GM18519 (cell line): ENCODE data around the gene TAF5.
"Not testable (repeated sequence)": the region's sequence is repeated elsewhere in the genome, so short reads cannot be mapped to it uniquely, and the experiment has no call there.

Experiments used
- ATAC-seq: cut with Tn5 transposase; IDR thresholded peaks from one replicate; pipeline ENCODE4 v1.9.1; 2021; ENCODE audit warnings: mild to moderate bottlenecking, moderate library complexity; ENCODE audit not compliant: unreplicated experiment, low FRiP score

The TAF5 gene

GRCh38 chr10:103397191-103397825, 29.5 kb downstream of the TAF5 start:
- ATAC-seq, result no peak

- no peak for ATAC-seq
These were observed 45.8 kb downstream of the TAF5 start for GRCh38 chr10:103413564-103413963.

- ATAC-seq, result no peak
These were observed 47.8 kb downstream of the TAF5 start for GRCh38 chr10:103415581-103415980.

- no peak for ATAC-seq
These were observed 48.8 kb downstream of the TAF5 start for GRCh38 chr10:103416436-103417147.

DNA sequence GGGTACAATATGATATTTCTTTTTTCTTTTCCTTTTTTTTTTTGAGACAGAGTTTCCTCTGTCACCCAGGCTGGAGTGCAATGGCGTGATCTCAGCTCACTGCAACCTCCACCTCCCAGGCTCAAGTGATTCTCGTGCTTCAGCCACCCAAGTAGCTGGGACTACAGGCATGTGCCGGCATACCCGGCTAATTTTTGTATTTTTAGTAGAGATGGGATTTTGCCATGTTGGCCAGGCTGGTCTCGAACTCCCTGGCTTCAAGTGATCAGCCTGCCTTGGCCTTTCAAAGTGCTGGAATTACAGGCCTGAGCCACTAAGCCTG, 49.3 kb downstream of the TAF5 start:
- ATAC-seq, result not testable (repeated sequence)

DNA sequence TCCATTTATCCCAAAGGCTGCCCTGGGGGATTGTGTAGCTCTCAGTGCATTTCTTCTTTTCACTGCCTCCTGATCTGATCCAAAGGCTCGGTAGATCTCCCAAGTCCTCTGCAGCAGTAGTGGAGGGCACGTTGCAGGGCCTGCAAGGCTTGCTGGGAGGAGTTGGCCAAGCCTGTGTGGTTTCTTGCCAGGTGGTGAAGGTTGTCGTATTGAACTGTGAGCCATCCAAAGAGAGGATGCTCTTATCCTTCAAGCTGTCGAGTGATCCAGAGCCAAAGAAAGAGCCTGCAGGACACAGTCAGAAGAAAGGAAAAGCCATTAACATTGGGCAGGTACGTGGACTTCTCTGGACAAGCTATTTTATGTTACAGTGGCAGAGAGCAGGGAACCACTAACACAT, 49.8 kb downstream of the TAF5 start:
- ATAC-seq, result no peak

- ATAC-seq, result no peak
These were observed 51.3 kb downstream of the TAF5 start for GRCh38 chr10:103419101-103419500.

- ATAC-seq, result no peak
These were observed 56.0 kb downstream of the TAF5 start for GRCh38 chr10:103423748-103424147.

DNA sequence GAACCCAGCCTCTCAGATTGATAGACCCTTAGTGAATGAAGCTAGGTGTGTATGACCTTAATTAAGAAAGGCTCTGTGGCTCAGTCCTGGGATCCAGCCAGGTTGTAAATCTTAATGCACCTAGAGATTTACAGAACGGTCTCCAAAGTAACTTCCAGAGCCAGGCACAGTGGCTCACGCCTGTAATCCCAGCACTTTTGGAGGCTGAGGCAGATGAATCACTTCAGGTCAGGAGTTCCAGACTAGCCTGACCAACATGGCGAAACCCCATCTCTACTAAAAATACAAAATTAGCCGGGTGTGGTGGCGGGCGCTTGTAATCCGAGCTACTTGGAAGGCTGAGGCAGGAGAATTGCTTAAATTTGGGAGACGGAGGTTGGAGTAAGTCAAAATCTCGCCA, 60.1 kb downstream of the TAF5 start:
- no peak for ATAC-seq

DNA sequence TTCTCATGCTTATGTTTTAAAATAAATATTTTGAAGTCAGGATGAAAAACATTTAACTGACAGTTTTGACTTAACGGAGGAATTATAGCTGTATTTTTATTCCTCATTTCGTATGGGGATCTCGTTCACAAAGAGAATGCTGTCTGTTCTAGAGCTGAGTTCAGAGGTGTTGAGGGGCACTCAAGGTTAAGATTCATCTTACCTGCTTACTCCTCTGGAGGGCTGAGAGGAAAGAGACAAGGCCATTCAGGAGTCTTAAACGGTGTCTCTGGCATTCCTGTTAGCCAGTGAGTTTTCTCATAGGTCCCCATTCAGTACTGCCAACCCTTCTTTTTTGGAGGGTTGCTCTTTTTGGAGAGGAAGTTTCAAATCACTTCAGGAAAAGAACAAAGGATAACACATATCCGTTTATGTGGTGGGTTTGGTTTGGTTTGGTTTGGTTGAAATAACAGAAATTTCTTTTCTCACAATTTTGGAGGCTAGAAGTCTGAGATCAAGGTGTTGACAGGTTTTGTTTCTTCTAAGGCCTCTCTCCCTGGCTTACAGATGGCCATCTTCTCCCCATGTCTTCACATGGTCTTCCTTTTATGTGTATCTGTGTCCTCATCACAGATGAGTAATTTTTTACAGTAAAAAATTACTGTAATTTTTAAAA, 61.3 kb downstream of the TAF5 start:
- ATAC-seq, result no peak

DNA sequence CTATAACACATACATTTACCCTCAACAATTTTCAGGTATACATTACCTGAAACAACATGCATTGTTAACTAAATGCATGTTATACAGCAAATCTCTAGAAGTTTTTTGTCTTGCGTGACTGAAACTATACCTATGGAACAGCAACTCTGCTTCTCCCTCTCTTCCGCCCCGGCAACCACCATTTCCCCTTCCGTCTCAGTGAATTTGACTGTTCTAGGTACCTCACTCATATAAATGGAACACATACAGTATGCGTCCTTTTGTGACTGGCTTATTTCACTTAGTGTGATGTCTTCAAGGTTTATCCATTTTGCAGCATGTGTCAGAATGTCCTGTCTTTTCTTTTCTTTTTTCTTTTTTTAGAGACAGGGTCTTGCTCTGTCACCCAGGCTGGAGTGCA, 61.9 kb downstream of the TAF5 start:
- ATAC-seq, result no peak

DNA sequence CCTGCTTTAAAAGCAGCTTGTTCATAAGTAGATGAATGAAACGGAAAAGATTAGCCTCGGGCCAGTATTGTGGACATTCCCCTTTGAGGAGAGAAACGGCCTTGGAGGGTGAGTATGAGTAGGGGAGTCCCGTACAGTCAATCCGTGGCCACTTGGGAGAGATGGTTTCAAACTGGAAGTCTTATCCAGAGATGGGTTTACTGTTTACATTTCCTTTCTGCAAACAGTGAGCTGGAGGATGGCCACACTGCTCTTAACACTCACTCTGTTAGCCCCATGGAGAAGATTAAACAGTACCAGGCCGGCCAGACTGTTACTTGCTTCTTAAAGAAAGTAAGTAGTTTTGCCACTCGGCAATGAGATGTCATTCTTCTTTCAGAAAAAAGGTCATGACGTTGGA, 64.1 kb downstream of the TAF5 start:
- ATAC-seq, result no peak

DNA sequence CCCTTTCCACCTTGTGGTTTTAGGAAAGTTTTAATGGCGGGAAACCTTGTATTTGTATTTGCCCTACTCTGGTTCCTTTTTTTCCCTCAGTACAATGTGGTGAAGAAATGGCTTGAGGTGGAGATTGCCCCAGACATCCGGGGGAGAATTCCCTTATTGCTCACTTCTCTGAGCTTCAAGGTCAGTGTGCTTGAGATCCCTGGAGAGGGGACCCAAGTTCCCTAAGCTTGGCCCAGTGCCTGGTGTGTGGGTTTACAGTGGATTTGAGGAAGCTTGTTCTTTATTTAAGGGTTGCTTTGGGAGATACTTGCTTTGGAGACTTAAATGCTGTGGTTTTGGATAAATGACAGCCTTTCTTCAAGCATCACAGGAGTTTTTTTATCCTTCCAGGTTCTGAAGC, 66.1 kb downstream of the TAF5 start:
- ATAC-seq, result no peak
